Stimulated activated CD4-positive, alpha-beta T cell treated with anti-CD3 and anti-CD28 coated beads, Interleukin-4, amount 100 ng/mL, for 1 hour (primary cell): ENCODE results near the gene SSBP3.
"Not testable (repeated sequence)": the region's sequence is repeated elsewhere in the genome, so short reads cannot be mapped to it uniquely, and the experiment has no call there.

Experiments used
- DNase-seq: peaks from one replicate; pipeline ENCODE4 v3.0.0-alpha.2; 2020

The SSBP3 gene

DNA sequence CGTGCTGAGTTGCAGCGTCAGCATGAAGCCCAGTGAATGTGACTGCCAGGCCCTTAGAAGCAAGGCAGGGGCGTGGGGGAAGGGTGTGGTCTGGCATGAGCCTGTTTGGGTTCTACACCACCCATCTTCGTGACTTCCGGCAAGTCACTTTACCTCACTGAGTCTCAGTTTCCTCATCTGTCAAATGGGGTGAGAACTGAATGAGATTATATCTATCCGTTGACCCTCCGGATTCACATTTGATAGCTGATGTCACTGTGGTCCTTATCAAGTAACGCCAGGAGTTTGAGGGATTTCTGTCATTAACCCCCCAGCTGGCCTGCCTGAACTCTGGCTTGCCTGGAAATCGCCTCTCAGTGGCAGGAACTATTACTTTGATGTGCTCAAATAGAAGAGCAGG lies 190.7 kb downstream of the SSBP3 start:
- no peak for DNase-seq

DNA sequence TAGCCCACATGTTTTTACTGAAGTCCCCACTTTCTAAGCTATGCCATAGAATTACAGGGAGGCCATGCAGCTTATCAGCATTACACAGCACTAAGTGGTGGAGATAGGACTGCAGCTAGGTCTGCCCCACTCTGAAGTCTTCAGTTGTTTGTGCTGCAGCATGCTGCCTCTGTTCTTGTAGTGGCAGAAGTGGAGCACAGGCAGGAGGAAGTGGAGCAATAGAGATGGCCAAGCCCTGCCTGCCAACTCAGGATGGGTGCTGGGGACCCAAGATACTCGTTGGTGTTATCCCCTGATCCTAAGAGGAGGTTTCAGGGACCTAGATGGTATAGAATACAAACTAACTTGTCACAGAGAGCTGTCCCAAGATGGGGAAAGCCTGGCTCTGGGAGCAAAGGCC lies 193.3 kb downstream of the SSBP3 start:
- DNase-seq, result no peak

DNA sequence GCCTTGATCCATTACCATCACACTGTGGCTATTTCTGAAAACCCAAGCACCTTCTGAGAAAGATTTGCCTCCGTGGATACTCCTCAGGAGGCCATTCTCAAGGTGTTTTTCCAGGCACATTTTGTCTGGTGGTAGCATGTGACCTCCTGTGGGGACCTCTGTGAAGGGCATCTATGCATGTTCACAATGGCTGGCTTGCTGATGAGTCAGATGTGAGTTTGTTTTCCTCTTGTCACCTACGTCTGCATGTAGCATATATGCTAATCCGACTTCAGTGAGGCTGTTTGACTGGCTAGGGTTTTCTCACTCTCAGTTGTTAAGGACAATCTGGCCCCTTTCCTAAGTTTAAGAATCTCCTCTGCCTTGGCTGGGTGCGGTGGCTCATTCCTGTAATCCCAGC lies 198.3 kb downstream of the SSBP3 start:
- DNase-seq, result not testable (repeated sequence)

DNA sequence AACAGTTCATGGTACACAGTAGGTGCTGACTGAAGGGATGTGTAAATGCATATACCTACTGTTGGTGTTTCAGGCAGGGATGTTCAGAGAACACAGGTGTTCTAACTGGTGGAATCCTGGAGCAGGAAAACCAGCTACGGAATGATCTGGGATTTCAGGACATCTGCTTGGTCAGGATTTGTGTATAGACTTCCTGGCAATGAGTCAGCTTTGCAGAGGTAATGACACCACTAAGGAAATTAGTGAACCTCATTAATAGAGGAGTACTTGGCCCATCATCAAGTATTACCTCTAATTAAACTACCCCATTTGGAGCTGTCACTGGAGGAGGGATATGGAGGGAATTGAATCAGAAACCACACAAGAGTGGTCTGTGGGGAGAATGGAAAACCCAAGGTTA lies 198.9 kb downstream of the SSBP3 start:
- DNase-seq, result no peak

DNA sequence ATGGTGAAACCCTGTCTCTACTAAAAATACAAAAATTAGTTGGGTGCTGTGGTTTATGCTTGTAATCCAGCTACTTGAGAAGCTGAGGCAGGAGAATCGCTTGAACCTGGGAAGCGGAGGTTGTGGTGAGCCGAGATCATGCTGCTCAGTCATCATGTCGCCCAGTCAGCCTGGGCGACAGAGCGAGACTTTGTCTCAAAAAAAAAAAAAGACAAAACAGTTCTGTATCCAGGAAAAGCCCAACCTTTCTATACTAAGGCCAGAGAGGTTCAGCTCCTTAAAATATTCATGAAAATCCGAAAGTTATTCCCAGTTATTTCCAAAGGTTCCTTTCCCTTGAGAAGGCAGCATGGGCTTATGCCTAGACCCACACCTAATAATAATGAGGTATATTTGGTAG lies 202.0 kb downstream of the SSBP3 start:
- no peak for DNase-seq

DNA sequence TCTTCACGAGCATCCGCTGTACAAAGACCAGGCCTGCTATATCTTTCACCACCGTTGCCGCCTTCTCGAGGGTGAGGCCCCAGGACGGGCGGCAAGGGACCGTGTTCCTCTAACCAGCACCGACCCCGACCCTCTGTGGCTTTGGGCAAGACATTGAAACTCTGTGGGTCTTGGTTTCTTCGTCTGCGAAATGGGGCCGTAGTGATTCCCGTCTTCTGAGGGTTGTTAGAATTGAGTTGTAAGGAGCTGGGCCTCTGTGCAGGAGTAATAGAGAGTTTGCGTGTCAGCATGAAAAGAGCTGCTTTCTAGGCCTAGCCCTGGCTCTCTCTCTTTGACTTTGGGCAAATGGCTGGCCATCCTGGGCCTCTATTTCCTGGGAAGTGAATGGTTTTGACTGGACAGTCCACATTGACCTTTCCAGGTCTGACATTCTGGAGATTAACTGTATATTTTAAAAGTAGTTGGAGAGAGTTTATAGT lies 205.6 kb downstream of the SSBP3 start:
- no peak for DNase-seq

DNA sequence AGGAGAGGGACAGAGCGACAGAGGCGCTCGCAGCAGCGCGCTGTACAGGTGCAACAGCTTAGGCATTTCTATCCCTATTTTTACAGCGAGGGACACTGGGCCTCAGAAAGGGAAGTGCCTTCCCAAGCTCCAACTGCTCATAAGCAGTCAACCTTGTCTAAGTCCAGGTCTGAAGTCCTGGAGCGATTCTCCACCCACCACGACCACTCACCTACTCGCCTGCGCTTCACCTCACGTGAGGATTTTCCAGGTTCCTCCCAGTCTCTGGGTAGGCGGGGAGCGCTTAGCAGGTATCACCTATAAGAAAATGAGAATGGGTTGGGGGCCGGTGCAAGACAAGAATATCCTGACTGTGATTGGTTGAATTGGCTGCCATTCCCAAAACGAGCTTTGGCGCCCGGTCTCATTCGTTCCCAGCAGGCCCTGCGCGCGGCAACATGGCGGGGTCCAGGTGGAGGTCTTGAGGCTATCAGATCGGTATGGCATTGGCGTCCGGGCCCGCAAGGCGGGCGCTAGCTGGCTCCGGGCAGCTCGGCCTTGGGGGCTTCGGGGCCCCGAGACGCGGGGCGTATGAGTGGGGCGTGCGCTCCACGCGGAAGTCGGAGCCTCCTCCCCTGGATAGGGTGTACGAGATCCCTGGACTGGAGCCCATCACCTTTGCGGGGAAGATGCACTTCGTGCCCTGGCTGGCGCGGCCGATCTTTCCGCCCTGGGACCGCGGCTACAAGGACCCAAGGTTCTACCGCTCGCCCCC lies 206.3 kb downstream of the SSBP3 start, which contains the start of the genes CYB5RL and MRPL37:
CYB5RL (minus strand) TSS at position 266 of the 754 bp plus-strand sequence. CDS start 4,414 bp downstream, outside the sequence.
MRPL37 (plus strand) TSS at position 403 of the 754 bp plus-strand sequence; CDS start at position 480, 77 bp downstream.
- peak; percentile 85 for DNase-seq

DNA sequence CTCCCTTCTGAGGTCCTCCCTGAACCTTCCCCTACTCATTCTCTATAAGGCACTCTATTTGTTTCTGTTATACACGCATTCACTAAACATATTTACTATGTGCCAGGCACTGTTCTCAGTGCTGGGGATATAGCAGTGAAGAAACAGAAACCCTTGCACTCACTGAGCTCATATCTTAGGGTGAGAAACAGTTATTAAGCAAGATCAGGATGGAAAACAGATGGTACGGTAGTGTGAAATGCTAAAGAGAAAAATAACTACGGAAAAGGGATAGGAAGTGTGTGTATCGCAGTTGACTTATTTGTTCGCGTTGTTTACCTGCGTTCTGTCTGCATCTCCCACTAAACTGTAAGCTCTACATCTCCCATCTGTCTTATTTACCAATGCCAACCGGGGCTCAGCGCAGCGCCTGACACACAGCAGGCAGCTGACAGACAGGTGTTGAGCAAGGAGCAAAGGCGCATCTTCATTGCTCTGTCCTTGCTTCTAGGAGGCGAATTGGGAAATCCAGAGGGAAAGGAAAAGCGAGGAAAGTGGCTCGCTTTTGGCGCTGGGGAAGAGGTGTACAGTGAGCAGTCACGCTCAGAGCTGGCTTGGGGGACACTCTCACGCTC lies 206.9 kb downstream of the SSBP3 start:
- DNase-seq, result no peak

DNA sequence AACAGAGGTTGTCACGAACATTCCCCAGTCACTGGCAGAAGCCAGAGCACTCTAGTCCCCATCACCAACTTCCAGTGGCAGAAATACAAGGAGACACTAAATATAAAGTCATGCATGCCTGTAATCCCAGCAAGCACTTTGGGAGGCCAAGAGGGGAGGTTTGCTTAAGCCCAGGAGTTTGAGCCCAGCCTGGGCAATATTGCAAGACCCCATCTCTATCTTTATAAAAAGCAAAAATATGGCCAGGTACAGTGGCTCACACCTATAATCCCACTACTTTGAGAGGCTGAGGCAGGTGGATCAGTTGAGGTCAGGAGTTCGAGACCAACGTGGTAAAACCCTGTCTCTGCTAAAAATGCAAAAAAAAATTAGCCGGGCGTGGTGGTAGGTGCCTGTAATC lies 212.7 kb downstream of the SSBP3 start:
- no peak for DNase-seq

DNA sequence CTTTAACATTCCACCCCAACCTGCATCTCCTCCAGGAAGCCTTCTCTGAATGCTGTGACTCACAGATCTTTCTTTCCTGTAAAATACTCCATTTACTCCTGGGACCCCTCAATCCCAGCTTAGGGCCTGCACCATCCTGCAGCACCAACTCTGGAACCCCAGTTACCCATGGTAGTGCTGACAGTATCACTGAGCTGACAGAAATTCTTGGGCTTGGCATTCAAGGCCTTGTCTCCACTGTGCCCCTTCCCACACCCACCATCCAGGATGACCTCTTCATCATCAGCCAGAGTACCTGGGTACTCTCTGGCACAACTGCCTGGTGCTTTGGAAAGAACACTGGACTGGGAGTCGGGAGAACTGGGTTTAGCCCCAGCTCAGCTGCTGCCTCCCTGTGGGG lies 214.7 kb downstream of the SSBP3 start:
- no peak for DNase-seq

DNA sequence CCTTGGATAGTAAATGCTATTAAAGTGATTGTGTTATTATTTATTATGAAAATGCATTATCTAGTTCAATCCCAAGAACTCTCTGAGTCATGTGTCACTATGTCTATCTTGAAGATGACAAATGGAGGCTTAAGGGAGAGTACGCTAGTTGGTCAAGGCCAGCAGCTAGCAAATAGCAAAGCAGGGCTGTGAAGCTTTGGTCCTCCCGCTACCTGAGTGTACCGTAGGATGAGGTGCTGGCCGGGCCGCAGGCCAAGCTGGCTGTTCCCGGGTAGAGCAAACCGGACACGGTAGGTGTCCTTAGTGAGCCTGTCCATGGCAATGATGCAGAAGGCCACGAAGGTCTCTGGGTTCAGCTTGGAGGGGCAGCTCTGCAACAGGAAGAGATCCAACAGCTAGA lies 215.7 kb downstream of the SSBP3 start:
- DNase-seq, result no peak

DNA sequence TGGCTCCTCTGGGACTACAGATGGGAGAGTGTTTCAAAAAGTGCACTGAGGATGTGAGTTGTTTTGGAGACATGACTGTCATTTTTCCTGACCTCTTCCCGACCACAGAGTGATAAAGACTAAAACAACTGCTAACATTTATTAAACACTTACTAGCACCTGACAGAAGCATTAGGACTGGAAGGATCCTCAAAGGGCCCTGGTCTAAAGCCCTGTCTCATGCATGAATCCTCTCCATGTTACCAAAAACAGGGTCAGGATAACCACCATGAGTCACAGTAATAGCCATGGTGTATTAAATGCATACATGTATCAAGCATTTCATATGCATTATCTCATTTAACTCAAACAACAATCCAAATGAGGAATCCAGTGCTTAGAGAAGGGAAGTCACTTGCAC lies 217.9 kb downstream of the SSBP3 start:
- DNase-seq, result no peak

DNA sequence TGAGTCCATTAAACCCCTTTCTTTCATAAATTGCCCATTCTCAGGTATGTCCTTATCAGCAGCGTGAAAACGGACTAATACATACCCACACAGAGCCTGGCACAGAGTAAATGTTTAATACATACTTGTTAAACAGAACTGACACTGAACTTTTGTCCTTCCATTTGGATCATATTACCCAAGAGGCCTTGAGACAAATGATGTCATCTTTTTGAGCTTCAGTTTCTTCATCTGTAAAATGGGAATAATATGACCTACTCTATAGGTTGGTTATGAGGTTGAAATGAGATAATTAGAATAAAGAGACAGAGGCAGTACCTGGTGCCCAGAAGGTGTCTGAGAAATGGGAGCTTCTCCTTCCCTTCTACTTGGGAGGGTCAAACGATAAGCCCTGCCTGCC lies 220.1 kb downstream of the SSBP3 start:
- DNase-seq, result no peak

DNA sequence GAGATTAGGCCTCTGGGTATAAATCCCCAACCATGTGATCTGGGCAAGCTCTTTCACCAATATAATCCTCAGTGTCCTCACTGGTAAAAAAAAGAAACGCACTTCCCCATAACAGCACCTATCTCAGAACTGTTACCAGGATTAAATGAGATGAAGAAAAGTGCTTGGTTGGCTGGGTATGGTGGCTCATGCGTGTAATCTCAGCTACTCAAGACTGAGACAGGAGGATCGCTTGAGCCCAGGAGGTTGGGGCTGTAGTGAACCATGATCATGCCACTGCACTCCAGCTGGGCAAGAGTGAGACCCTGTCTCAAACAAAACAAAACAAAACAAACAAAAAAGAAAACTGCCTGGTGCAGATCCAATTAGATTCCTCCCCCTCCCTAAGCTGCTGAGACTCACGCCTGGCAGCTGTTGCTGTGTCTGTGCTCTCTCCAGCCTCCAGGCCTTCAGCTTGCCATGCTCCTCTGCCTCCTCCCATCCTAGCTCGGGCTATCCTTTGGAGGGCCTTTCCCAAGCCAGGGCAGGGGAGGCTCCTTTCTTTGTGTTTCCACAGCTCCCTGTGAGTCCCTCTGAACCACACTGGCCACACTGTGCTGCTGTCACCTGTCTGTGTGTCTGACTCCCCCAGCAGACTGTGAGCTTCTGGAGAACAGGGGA lies 225.4 kb downstream of the SSBP3 start:
- DNase-seq, result no peak

DNA sequence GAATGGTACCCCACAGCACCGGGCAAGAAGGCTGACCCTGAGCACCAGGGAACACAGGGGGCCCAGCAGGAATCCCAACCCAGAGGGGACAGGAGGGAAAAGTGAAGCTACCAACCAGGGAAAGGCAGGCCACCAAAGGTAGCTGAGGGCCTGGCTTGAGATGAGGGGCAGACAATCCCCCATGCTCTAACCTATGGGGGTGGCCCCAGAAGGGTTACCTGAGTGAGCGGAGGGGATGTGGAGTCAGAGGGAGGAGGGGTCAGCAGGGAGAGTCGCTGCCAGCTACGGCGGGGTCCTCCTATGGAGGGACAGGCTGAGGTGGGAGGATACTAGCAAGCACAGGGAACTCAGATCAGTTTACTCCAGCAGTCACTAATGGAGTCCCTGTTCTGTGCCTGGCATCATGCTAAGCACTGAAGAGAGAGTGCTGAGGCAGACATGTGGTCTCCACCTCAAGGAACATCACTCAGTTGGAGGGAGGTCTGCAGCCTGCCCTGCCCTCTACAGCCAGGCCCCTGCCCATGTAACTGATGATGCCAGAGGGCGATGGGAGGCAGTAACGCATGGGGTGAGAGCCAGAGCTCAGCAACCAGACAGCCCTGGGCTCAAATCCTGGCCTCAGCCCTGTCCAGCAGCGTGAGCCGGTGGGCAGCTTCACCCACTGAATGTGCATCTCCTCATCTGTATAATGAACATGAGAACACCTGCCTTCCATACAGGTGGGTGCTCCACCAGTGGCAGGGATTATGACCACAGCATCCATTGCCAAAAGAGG lies 227.7 kb downstream of the SSBP3 start:
- DNase-seq, result no peak

DNA sequence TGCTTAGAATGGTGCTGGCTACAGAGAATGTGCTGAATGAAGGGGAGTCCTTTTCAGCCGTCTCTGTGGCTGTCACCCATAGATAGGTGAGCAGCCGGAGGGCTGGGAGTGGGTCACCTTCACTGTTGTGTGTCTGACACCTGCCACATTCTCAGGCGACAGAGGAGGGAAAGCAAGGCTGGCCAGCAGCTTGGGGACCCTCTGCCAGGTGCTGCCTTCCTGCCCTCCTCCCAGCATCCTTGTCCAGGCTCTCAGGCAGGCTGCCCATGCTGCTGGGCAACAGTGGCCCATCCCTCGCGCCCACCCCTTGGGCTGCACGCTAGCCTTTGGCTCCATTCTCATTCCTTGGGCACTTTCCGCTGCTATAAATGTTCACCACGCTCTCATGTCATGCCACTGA lies 228.5 kb downstream of the SSBP3 start:
- no peak for DNase-seq

DNA sequence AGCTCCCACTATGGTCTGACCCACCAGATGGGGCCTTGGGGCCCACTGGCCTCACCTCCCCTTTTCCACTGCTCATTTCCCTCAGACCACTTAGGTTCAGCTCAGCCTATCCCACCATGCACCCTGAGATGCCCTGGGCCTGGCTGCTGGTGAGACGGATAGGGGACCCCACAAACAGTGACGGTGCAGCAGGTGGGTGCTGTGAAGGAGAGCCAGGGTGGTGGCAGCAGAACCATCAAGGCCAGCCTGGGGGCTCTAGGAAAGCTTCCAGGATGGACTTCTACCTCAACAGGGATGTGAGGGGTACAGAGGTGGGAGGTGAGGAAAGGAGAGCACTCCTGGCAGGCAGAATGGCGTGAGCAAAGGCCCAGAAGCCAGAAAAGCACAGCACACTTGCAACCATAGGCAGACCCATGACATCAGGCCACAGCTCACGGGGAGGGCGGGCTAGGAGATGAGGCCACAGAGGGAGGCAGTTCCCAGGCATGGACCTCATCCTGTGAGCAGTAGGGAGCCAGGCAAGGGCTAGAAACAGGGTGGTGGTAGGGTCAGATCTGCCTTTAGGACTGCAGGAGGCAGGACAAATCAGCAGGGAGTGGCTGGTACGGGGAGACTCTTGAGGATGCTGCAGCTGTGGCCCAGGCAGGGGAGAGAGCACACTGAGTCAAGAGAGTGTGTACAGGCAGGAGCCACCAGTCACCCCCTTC lies 229.4 kb downstream of the SSBP3 start:
- no peak for DNase-seq
